HL-60 (cell line): ENCODE data around the gene CDH23.

Source experiments
- DNase-seq, 2 experiments: peaks; one replicate each; pipeline ENCODE4 v3.0.0-alpha.2; 2010 to 2020; ENCODE audit warnings: low read depth in 1 of 2, low spot score in 1 of 2
- H3K27ac ChIP-seq: fragments of 250-450 bp; sonication (Bioruptor Pico); replicated peaks from 2 replicates; pipeline ENCODE4 v1.5.1; 2020; ENCODE audit warnings: mild to moderate bottlenecking, moderate library complexity
- H3K27me3 ChIP-seq: fragments of 250-450 bp; sonication (Bioruptor Pico); 2 replicates; pipeline ENCODE4 v1.5.1; 2021; ENCODE audit warnings: mild to moderate bottlenecking, moderate library complexity; ENCODE audit not compliant: insufficient read depth, poor library complexity, severe bottlenecking
- H3K4me3 ChIP-seq: replicated peaks from 2 replicates; pipeline ENCODE4 v1.5.1; 2011; ENCODE audit warnings: mild to moderate bottlenecking, control low read depth, low read length; ENCODE audit not compliant: insufficient read depth
- CTCF ChIP-seq: IDR thresholded peaks from one replicate; pipeline ENCODE4 v1.5.1; 2011; ENCODE audit warnings: low read length, control low read depth, inconsistent platforms; ENCODE audit not compliant: insufficient read depth
- GABPA ChIP-seq: IDR thresholded peaks from 2 replicates; pipeline ENCODE4 v1.6.1; 2012; ENCODE audit warnings: low read depth
- POLR2AphosphoS5 ChIP-seq: IDR thresholded peaks from 2 replicates; pipeline ENCODE4 v1.6.1; 2012; ENCODE audit warnings: low read depth
- REST ChIP-seq: IDR thresholded peaks from 2 replicates; pipeline ENCODE4 v1.6.1; 2012; ENCODE audit warnings: low read depth; ENCODE audit not compliant: insufficient replicate concordance
- SPI1 ChIP-seq: IDR thresholded peaks from 2 replicates; pipeline ENCODE4 v1.6.1; 2012; ENCODE audit warnings: low read depth, mild to moderate bottlenecking, borderline replicate concordance

CDH23 gene

GRCh38 chr10:71550628-71551027 is 153.9 kb downstream of the CDH23 start:
- no peak overlapping the region for H3K27ac ChIP-seq
- DNase-seq: no peak
- H3K27me3 ChIP-seq: no peaks in the 10 kb centered on the region
- H3K4me3 ChIP-seq: no peak overlapping the region
- no peak for TF ChIP-seq GABPA
- TF ChIP-seq REST: no peak
- TF ChIP-seq POLR2AphosphoS5: no peak
- no peak for TF ChIP-seq CTCF
- TF ChIP-seq SPI1: no peak

- TF ChIP-seq REST (no peak), GABPA (no peak), CTCF (no peak), SPI1 (no peak), POLR2AphosphoS5 (no peak)
- no peak overlapping the region for H3K27ac ChIP-seq
- H3K27me3 ChIP-seq: no peaks in the 10 kb centered on the region
- H3K4me3 ChIP-seq: no peak overlapping the region
- DNase-seq: no peak
These were observed 155.2 kb downstream of the CDH23 start for GRCh38 chr10:71551970-71552369.

GRCh38 chr10:71553432-71553831 is 156.7 kb downstream of the CDH23 start:
- no peak overlapping the region for H3K4me3 ChIP-seq
- DNase-seq: no peak
- TF ChIP-seq CTCF (no peak), POLR2AphosphoS5 (no peak), REST (no peak), SPI1 (no peak), GABPA (no peak)
- no peaks in the 10 kb centered on the region for H3K27me3 ChIP-seq
- H3K27ac ChIP-seq: no peak overlapping the region
